EH (cell line): ENCODE measurements around the gene HTT.
"Not testable (repeated sequence)": the region's sequence is repeated elsewhere in the genome, so short reads cannot be mapped to it uniquely, and the experiment has no call there.

Experiments used
- DNase-seq: peaks from one replicate; pipeline ENCODE4 v3.0.0-alpha.2; 2015; ENCODE audit warnings: low read depth

Gene HTT

GRCh38 chr4:3046162-3046561, 28.3 kb upstream of the HTT start:
- DNase-seq = no peak

GRCh38 chr4:3046623-3047022, 27.9 kb upstream of the HTT start:
- no peak for DNase-seq

GRCh38 chr4:3047464-3048286, 26.8 kb upstream of the HTT start:
- DNase-seq = peak; percentile 65

GRCh38 chr4:3051141-3051897, 23.2 kb upstream of the HTT start:
- DNase-seq = not testable (repeated sequence)

- no peak for DNase-seq
Observed at GRCh38 chr4:3054169-3054759, 20.2 kb upstream of the HTT start.

- no peak for DNase-seq
Observed at GRCh38 chr4:3059943-3060342, 14.5 kb upstream of the HTT start.

GRCh38 chr4:3060946-3061345, 13.5 kb upstream of the HTT start:
- no peak for DNase-seq

GRCh38 chr4:3062471-3062870, 12.0 kb upstream of the HTT start:
- peak; percentile 77 for DNase-seq

GRCh38 chr4:3065551-3065950, 8.9 kb upstream of the HTT start:
- DNase-seq = no peak

GRCh38 chr4:3066836-3067400, 7.6 kb upstream of the HTT start:
- peak; percentile 7 for DNase-seq

GRCh38 chr4:3067473-3068001, 6.9 kb upstream of the HTT start:
- no peak for DNase-seq

GRCh38 chr4:3069661-3070199, 4.8 kb upstream of the HTT start:
- DNase-seq = no peak

- DNase-seq = peak; percentile 71
Observed at GRCh38 chr4:3070709-3071500, 3.6 kb upstream of the HTT start.

GRCh38 chr4:3071811-3072210, 2.7 kb upstream of the HTT start:
- no peak for DNase-seq

- no peak for DNase-seq
Observed at GRCh38 chr4:3073158-3074077, 1.1 kb upstream of the HTT start.

- peak; percentile 77 for DNase-seq
Observed at GRCh38 chr4:3074846-3075651, 568 bp downstream of the HTT start.

GRCh38 chr4:3075652-3075981, 1.1 kb downstream of the HTT start:
- DNase-seq = no peak

- no peak for DNase-seq
Observed at GRCh38 chr4:3077796-3078195, 3.3 kb downstream of the HTT start.

- DNase-seq = no peak
Observed at GRCh38 chr4:3079694-3080123, 5.2 kb downstream of the HTT start.
